ENCODE measurements around the gene CARMIL1.
"Not testable (repeated sequence)": the region's sequence is repeated elsewhere in the genome, so short reads cannot be mapped to it uniquely, and the experiment has no call there.

The CARMIL1 gene

GRCh38 chr6:25375125-25375524, 96.0 kb downstream of the CARMIL1 start:
- no peak for DNase-seq

DNA sequence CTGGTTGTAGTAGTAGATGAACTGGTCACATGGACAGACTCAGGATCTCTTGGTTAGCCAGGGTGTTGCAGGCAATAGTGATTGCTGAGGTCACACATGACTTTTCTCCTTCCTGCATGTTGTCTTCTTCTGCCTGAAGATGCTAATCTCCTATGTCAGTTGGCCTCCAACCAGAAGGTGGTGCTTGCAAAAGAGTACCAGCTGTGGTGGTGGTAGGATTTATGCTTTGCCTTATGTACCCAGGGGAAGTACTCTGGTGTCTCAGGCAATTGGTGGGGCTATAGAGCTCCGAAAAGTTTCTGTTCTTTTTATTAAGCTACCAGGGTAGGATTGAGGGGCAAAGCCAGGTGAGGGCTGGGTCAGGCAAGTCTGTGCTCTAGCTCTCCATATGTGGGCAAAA, 98.5 kb downstream of the CARMIL1 start:
- no peak for DNase-seq

GRCh38 chr6:25381077-25381476, 101.9 kb downstream of the CARMIL1 start:
- no peak for DNase-seq

DNA sequence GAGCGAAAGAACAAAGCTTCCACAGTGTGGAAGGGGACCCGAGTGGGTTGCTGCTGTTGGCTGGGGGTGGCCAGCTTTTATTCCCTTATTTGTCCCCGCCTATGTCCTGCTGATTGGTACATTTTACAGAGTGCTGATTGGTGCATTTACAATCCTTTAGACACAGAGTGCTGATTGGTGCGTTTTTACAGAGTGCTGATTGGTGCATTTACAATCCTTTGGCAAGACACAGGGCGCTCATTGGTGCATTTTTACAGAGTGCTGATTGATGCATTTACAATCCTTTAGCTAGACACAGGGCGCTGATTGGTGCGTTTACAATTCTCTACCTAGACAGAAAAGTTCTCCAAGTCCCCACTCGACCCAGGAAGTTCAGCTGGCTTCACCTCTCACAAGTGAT, 103.3 kb downstream of the CARMIL1 start:
- DNase-seq, result not testable (repeated sequence)

DNA sequence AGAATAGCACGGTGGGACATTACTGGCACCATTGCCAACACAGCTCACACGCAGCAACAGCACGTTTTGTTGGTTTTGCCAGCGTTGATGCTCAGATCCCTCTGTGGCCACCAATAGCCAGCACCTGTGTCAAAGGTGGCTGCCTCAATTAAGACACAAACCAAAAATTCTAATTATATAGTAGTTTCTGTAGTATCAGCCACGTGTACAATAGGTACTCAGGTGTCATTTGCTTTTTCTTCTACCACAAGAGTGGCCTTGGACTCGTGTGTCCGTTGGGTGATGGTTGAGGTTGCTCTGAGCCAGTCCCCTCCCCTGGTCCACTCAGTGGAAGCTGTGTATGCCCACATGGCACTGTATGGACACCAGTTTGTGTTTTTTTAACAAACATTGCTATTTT, 105.1 kb downstream of the CARMIL1 start:
- no peak for DNase-seq

GRCh38 chr6:25384967-25385366, 105.8 kb downstream of the CARMIL1 start:
- DNase-seq, result no peak

DNA sequence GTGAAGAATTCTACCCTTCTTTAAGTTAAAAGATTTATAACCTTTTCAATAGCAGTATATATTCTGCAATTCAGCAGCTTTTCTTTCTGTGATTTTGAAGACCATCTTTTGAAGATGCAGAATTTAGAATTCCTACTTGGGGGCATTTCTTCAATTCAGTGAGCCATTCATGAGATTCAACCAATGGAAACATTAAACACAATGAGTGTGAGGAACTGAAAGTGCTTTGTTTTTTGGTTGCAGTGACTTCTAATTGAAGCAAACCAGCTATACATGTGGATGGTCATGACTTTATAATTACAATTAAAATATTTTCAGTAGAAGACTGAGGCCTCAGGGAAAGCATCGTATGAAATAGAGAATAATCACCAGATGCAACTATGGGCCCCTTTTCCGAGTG, 108.3 kb downstream of the CARMIL1 start:
- no peak for DNase-seq

- no peak for DNase-seq
Measured at GRCh38 chr6:25387911-25388310, 108.7 kb downstream of the CARMIL1 start.

- DNase-seq, result no peak
Measured at GRCh38 chr6:25388776-25389175, 109.6 kb downstream of the CARMIL1 start.

- no peak for DNase-seq
Measured at GRCh38 chr6:25389471-25389870, 110.3 kb downstream of the CARMIL1 start.

DNA sequence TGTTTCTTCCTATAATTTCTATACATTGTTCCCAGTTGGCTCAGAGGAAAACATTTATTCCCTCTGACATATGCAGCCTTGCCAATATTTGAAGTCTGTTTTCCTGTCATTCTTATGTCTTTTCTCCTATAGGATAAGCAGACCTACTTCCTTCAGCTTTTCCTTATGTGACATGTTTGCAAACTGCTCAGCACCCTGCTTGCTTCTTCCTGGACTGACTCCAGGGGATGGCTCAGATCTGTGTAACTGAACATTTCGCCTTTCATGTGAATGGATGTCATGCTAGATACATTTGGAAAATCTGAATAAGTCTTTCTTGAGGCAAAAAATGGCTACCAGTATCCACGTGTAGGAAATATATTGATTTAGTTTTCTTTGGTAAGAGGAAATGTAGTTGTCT, 113.2 kb downstream of the CARMIL1 start:
- DNase-seq, result no peak

DNA sequence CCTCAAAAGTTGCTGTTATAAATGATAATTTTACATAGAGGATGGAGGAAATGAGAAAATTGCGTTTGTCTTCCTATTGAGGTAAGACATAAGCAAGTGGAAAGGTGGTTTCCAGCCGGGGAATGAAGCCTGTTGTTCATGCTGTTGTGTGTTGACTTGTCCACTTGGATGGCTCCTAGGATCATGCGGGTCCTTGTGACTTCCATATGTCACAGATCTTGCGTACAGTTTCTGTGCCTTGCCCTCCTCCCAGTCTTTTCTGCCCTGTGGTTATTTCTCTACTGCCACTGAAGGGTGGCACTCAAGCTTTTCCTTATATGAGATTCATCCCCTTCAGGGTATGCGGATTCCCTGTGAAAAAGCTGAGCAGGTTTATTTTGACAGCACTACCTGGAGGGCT, 116.6 kb downstream of the CARMIL1 start:
- no peak for DNase-seq

- DNase-seq, result no peak
Measured at GRCh38 chr6:25397406-25397805, 118.2 kb downstream of the CARMIL1 start.

DNA sequence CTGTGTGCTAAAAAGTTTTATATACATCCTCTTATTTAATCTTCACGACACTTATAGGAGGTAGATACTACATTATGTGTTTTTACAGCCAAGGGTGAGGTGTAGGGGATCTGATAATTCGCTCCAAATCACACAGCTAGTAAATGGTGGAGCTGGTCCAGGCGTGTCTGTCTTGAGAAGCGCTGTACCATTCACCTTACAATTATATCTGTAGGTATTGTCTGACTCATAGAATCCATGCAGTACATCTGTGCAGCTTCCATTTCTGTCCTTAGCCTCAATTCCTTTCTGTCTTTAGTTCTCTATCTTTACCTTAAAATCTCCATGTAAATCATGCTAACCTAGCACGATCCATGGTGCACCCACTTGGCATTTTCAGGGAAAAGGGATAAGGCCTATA, 120.7 kb downstream of the CARMIL1 start:
- DNase-seq, result no peak

DNA sequence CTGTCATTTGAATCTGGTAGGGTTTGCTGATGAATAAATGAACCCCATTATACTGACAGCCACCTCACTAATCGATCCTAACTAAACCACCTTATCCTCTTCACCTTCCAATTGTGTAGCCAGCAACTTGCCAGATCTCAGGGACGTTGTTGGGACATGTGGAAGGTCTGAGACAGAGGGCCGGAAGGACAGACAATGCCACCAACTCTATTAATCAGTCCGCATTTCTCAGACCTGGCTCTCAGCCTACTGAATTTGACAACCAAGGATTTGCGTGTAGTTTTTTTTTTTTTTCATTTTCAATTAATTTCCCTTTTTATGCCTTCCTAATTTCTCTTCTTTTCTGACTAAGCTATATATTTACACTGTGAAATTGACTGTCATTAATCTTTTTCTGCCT, 122.5 kb downstream of the CARMIL1 start:
- DNase-seq, result no peak

DNA sequence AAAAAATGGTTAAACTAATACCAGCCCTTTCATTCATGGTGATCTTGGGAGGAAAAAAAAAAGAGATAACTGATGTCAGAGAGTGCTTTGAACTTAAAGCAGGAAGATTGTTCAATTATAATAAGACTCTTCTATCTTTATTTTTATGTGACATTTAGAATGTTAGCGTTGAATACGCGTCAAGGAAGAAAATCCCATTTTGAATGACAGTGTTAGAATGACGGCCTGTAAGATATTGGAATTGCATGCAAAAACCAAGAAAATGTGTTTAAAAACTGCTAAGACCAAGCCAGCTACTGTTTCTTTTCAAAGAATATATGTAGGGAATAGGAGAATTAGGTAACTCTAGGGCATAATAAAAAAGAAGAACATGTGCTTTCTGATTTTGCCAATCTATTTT, 123.0 kb downstream of the CARMIL1 start:
- no peak for DNase-seq

DNA sequence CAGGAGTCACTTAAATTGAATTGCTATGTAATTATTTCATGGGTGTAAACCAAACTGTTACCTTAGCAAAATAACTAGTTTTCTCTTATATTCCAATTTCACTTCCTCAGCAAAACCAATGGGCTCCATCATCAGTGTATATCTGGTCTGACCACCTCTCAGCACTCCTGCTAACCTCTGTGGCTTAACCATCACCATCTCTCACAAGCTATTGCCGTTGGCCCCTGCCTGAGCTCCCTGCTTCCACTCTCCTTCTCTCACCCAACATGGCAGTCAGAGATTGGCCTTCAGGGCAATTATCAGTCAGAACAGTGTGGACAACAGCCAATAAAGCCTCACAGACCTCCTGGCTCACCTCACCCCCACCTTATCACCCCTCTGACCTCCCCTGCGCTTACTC, 124.0 kb downstream of the CARMIL1 start:
- no peak for DNase-seq

GRCh38 chr6:25404091-25404490, 124.9 kb downstream of the CARMIL1 start:
- no peak for DNase-seq

DNA sequence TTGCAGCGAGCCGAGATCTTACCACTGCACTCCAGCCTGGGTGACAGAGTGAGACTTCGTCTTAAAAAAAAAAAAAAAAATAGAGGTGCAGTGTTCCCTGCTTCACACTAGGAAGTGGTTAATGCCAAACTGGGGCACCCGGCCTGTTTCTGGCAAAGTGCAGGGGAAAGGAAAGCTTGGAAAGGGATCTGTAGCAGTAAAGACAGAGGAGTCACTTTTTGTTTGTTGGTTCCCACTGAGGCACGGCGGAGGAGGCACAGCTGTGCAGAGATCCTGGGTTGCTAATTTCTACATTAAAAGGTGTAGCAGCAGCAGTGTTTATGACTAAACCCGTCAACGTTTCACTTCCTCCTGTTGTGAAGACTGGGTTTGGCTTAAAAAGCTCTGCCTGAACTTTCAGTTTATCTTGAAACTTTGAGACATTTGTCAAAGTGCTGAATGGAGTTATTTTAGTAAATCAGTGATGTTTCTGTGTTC, 125.6 kb downstream of the CARMIL1 start:
- no peak for DNase-seq

- DNase-seq, result peak; percentile 9
Measured at GRCh38 chr6:25405442-25405841, 126.3 kb downstream of the CARMIL1 start.

- DNase-seq, result no peak
Measured at GRCh38 chr6:25407431-25407830, 128.3 kb downstream of the CARMIL1 start.

DNA sequence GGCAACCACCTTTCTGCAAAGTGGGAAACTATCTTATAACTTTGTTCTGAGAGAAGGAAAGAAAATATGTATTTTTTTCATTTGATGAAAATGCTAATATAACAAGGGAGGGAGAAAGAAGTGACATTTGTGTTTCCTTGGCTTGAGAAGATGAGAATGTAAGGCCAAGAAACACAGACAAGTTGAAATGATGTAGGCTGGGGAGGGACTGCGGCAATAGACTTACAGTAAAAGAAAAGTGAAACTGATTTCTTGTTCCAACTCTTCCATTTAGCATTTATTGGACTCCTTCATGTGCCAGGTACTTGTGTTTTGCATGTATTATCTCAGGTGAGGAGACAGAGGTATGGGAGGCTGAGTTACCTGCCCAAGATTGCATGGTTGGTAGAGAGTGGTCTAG, 130.9 kb downstream of the CARMIL1 start:
- DNase-seq, result no peak

GRCh38 chr6:25411316-25411950, 132.3 kb downstream of the CARMIL1 start:
- DNase-seq, result no peak

DNA sequence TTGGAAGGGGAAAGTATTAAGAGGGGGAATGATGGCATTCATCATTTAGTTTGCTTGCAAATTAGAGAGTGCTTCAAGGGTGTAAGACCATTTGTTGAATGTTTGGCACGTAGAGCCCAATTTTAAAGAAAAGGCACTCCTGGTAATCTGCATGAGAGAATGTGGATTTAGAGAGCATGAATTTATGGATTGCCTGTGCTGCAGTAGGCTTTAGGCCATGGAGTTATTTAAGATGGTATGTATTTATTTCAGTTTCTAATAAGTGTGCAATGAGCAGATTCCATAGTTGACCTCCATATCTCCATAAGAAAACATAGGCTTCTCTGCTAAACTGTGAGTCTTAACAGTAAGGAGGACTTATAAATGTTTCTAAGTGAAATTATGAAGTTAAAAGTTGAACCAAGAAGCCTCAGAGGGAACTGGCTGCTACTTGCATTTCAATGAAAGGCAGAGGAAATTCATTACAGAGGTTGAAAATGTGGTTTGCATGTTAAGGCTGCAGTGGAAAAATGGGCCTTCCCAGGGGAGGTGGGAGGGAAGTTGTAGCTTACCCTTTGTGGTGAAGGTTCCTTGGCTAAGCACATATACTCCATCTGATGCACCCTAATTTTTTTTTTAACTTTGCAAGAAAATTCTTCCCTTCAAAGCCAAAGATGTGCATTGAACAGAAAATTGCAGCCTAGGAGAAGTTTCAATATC, 134.2 kb downstream of the CARMIL1 start:
- DNase-seq, result no peak

GRCh38 chr6:25414168-25414567, 135.0 kb downstream of the CARMIL1 start:
- DNase-seq, result no peak

Data from midbrain (tissue), 1 donor.